K562 (cell line): Measurements from ENCODE around the gene GALNT13. TPM values are rescaled to one million over a fixed set of nuclear protein-coding genes. Genes with fewer than 3 reads are reported as not detected.

Source experiments
- ATAC-seq: fragments of 200-7000 bp; cut with Tn5 transposase; 3 replicates; pipeline ENCODE4 v1.9.1; 2020; ENCODE audit warnings: moderate library complexity
- BruUV-seq: library from RNA; stranded (reverse); fragments of 400-500 nt; replicated peaks from 2 replicates; lab custom pipeline; 2021; lab: Mats Ljungman, UMichigan
- CTCF ChIA-PET: fragments of 300-600 bp; formaldehyde crosslinking; extraction: SDS; loops from one replicate; lab custom pipeline; 2021; ENCODE audit warnings: low intra/inter-chr PET ratio; lab: Yijun Ruan, JAX
- POLR2A ChIA-PET: fragments of 300-600, 350-650 bp; sonication (Branson Sonifier 250); formaldehyde crosslinking; extraction: SDS; loops from one replicate; lab custom pipeline; 2021; ENCODE audit warnings: antibody characterized with exemption, inconsistent platforms; lab: Yijun Ruan, JAX
- DNase-seq, 4 experiments: peaks; one replicate each; pipeline versions ENCODE4 v3.0.0 to v3.0.0-alpha.2; 2011 to 2018; ENCODE audit warnings: low spot score in 3 of 4, mixed read lengths in 3 of 4; ENCODE audit errors: extremely low read depth in 1 of 4
- FAIRE-seq: peaks from 2 replicates; lab custom pipeline; 2011; peaks lifted over from hg19 to GRCh38; lab: Jason Lieb, UNC
- H2AFZ ChIP-seq: 2 replicates; pipeline ENCODE4 v1.6.0; 2011; ENCODE audit warnings: low read depth, low read length, control low read depth, inconsistent platforms
- H3K27ac ChIP-seq: fragments of 200-600 bp; 3 replicates; pipeline ENCODE4 v1.8.0; 2011; ENCODE audit warnings: low read depth, mild to moderate bottlenecking, control low read depth, inconsistent platforms, low read length, moderate library complexity, mixed read lengths; ENCODE audit errors: extremely low read depth
- H3K27me3 ChIP-seq, 2 experiments: fragments of 300-600 bp in 1 of 2; 2 replicates in 1 of 2; 3 replicates in 1 of 2; pipeline versions ENCODE4 v1.6.0 to v1.8.0; 2011; ENCODE audit warnings: inconsistent platforms in 2 of 2, low read length in 2 of 2, mild to moderate bottlenecking in 1 of 2, mixed read lengths in 1 of 2, moderate library complexity in 1 of 2; ENCODE audit not compliant: control insufficient read depth in 2 of 2, insufficient read depth in 2 of 2
- H3K36me3 ChIP-seq: fragments of 300-600 bp; 3 replicates; pipeline ENCODE4 v1.8.0; 2011; ENCODE audit warnings: mild to moderate bottlenecking, low read length, inconsistent platforms; ENCODE audit not compliant: control insufficient read depth, insufficient read depth
- H3K4me1 ChIP-seq, 2 experiments: fragments of 200-600 bp in 1 of 2; replicated peaks in 1 of 2; 2 replicates in 1 of 2; 3 replicates in 1 of 2; pipeline versions ENCODE4 v1.5.1 to v1.8.0; 2011; ENCODE audit warnings: inconsistent platforms in 2 of 2, low read length in 2 of 2, mild to moderate bottlenecking in 1 of 2, mixed read lengths in 1 of 2, moderate library complexity in 1 of 2; ENCODE audit not compliant: control insufficient read depth in 2 of 2, insufficient read depth in 2 of 2
- H3K4me2 ChIP-seq: 2 replicates; pipeline ENCODE4 v1.6.1; 2011; ENCODE audit warnings: low read length, control low read depth, inconsistent platforms, mixed read lengths; ENCODE audit not compliant: insufficient read depth
- H3K4me3 ChIP-seq: fragments of 200-600 bp; sonication (generic), shearing (Covaris generic); 2 replicates; pipeline ENCODE4 v1.5.1; 2016; ENCODE audit warnings: control low read depth, inconsistent platforms
- H3K79me2 ChIP-seq: fragments of 200-600 bp; 3 replicates; pipeline ENCODE4 v1.8.0; 2011; ENCODE audit warnings: low read length, inconsistent platforms; ENCODE audit not compliant: control insufficient read depth, insufficient read depth
- H3K9ac ChIP-seq, 2 experiments: 2 replicates each; pipeline versions ENCODE4 v1.6.0 to v1.6.1; 2011; ENCODE audit warnings: low read depth in 2 of 2, low read length in 2 of 2, control low read depth in 1 of 2, inconsistent platforms in 1 of 2, mild to moderate bottlenecking in 1 of 2, mixed read lengths in 1 of 2; ENCODE audit not compliant: insufficient read depth in 1 of 2
- H3K9me1 ChIP-seq: one replicate; pipeline ENCODE4 v1.6.0; 2011; ENCODE audit warnings: inconsistent platforms, mild to moderate bottlenecking, low read length, moderate library complexity; ENCODE audit not compliant: control insufficient read depth, insufficient read depth
- H3K9me3 ChIP-seq: replicated peaks from 2 replicates; pipeline ENCODE4 v1.5.1; 2011; ENCODE audit warnings: low read depth, low read length, inconsistent platforms; ENCODE audit not compliant: control insufficient read depth, insufficient read depth
- H4K20me1 ChIP-seq: replicated peaks from 2 replicates; pipeline ENCODE4 v1.6.1; 2011; ENCODE audit warnings: low read length, inconsistent platforms, mixed read lengths; ENCODE audit not compliant: control insufficient read depth, insufficient read depth
- CEBPG ChIP-seq, 3 experiments: fragments of 200-800 bp in 1 of 3; sonication (Bioruptor generic) in 1 of 3; sonication (generic) in 1 of 3; formaldehyde crosslinking in 1 of 3; IDR thresholded peaks in 2 of 3; conservative IDR thresholded peaks in 1 of 3; 2 replicates each; pipeline versions ENCODE4 v1.6.1 to v1.8.0; 2016 to 2022; ENCODE audit warnings: missing compliant biosample characterization in 2 of 3, missing genetic modification characterization in 2 of 3, mild to moderate bottlenecking in 1 of 3, missing genetic modification reagents in 1 of 3
- HIVEP1 ChIP-seq: fragments of 250-450 bp; sonication (Bioruptor Pico); IDR thresholded peaks from 2 replicates; pipeline ENCODE4 v1.4.0; 2020; ENCODE audit warnings: mild to moderate bottlenecking
- MTA3 ChIP-seq: fragments of 450-650 bp; formaldehyde crosslinking; IDR thresholded peaks from 2 replicates; pipeline ENCODE4 v1.6.1; 2017; ENCODE audit warnings: mild to moderate bottlenecking, borderline replicate concordance
- PBX2 ChIP-seq, 2 experiments: IDR thresholded peaks in 1 of 2; conservative IDR thresholded peaks in 1 of 2; 2 replicates each; pipeline ENCODE4 v1.6.1; 2016; ENCODE audit warnings: low read depth in 2 of 2, mild to moderate bottlenecking in 1 of 2, missing compliant biosample characterization in 1 of 2, missing genetic modification characterization in 1 of 2, moderate library complexity in 1 of 2
- PRPF4 ChIP-seq: fragments of 200-400 bp; formaldehyde crosslinking; IDR thresholded peaks from one replicate; pipeline ENCODE4 v1.6.1; 2017; ENCODE audit warnings: low read length, low read depth, mild to moderate bottlenecking; ENCODE audit not compliant: insufficient read depth, poor library complexity, severe bottlenecking
- ZNF347 ChIP-seq: fragments of 450-650 bp; formaldehyde crosslinking; IDR thresholded peaks from 2 replicates; pipeline ENCODE4 v1.4.0; 2020; ENCODE audit warnings: low read depth, mild to moderate bottlenecking, moderate library complexity
- in situ Hi-C: fragments of 300-500 bp; cut with MboI; formaldehyde crosslinking; loops from 4 replicates; pipeline ENCODE4 v1.15.0; 2018; ENCODE audit warnings: inconsistent platforms, mixed read lengths
- intact Hi-C: fragments of 100-400 bp; cut with micrococcal nuclease; formaldehyde crosslinking; loops from 2 replicates; pipeline ENCODE4 v1.14.2; 2022
- polyA plus RNA-seq, 8 experiments: library from polyadenylated mRNA; depleted of rRNA in 4 of 8; stranded (reverse) in 5 of 8; unstranded in 3 of 8; fragments of >200 nt; fragmentation: Nextera tagmentation in 2 of 8; fragmentation: Illumina TruSeq in 1 of 8; extraction: Ambion mirVana in 2 of 8; extraction: Trizol in 1 of 8; gene quantifications; 2 replicates each; pipeline versions ENCODE4 v1.2.1 to v1.2.3, GENCODE V29; 2011 to 2014; ENCODE audit warnings: inconsistent platforms in 1 of 8, missing spikeins in 1 of 8
- total RNA-seq, 7 experiments: library from RNA; depleted of rRNA in 6 of 7; stranded (reverse); fragments of >200 nt in 6 of 7; fragmentation: Illumina TruSeq in 2 of 7; extraction: Trizol in 2 of 7; gene quantifications; 2 replicates each; pipeline versions ENCODE4 v1.2.1 to v1.2.3, GENCODE V29; 2011 to 2021; ENCODE audit warnings: low replicate concordance in 1 of 7
- TF ChIP-seq, protein P1 (sequence below): fragments of 250-450 bp; sonication (Bioruptor Pico); IDR thresholded peaks from 2 replicates; pipeline ENCODE4 v1.5.0; 2021
- TF ChIP-seq, protein P2 (sequence below), 2 experiments: fragments of 450-650 bp in 1 of 2; sonication (generic) in 1 of 2; formaldehyde crosslinking in 1 of 2; IDR thresholded peaks; 2 replicates each; pipeline versions ENCODE4 v1.7.1 to v1.9.0; 2016 to 2022; ENCODE audit warnings: inconsistent platforms in 1 of 2, mild to moderate bottlenecking in 1 of 2, missing genetic modification reagents in 1 of 2

The GALNT13 gene
- total and polyA plus RNA-seq, 9 of the 15 experiments (the other 6 are each of a cell fraction or from before 2014, with no cell fraction given): not detected

DNA sequence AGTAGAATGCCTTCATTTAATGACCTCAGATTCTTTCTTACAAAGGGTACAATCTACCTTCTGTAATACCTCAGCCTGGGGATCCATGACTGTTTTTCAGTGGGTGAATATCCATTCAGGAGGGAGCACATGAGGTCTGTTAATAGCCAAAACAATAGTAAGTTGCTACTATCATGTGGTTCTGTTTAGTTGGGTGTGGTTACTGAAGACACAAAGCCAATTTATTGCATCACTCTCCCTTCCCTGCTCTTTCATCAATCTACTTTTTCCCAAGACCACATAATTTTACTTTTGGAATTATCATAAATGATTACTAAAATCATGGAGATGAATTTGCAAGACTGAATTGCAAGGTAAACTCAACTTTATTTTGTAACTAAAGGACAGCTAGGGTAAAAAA lies 254.2 kb downstream of the GALNT13 start:
- Histone ChIP-seq H3K9me3 (no peaks in the 10 kb centered on the region), H2AFZ (no peak overlapping the region), H3K79me2 (no peaks in the 10 kb centered on the region), H3K4me2 (no peak overlapping the region), H3K27ac (no peak overlapping the region), H3K4me3 (no peak overlapping the region), H3K4me1 (no peaks in the 10 kb centered on the region), H3K36me3 (no peaks in the 10 kb centered on the region), H4K20me1 (no peaks in the 10 kb centered on the region)
- no peak for ATAC-seq
- CTCF ChIA-PET: no interaction called here
- in situ Hi-C loops: no loop called here
- FAIRE-seq: no peak
- DNase-seq: no peak
- intact Hi-C loops: no loop called here
- TF ChIP-seq CEBPG (CRISPR knock-in tag; IDR thresholded peaks at IDR 0.05) (no peak), CEBPG (tag; conservative IDR thresholded peaks at IDR 0.05 in 1 of 2, IDR thresholded peaks at IDR 0.05 in 1 of 2) (peak; percentile 25 to 54), PBX2 (CRISPR knock-in tag; IDR thresholded peaks at IDR 0.05; ENCODE audit: low read depth) (no peak), PBX2 (tag; conservative IDR thresholded peaks at IDR 0.05; ENCODE audit: low read depth) (no peak), PRPF4 (no peak), ZNF347 (CRISPR knock-in tag) (no peak), MTA3 (no peak), HIVEP1 (no peak)
- TF ChIP-seq, protein P1, sequence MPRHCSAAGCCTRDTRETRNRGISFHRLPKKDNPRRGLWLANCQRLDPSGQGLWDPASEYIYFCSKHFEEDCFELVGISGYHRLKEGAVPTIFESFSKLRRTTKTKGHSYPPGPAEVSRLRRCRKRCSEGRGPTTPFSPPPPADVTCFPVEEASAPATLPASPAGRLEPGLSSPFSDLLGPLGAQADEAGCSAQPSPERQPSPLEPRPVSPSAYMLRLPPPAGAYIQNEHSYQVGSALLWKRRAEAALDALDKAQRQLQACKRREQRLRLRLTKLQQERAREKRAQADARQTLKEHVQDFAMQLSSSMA: no peak
- TF ChIP-seq, protein P2, sequence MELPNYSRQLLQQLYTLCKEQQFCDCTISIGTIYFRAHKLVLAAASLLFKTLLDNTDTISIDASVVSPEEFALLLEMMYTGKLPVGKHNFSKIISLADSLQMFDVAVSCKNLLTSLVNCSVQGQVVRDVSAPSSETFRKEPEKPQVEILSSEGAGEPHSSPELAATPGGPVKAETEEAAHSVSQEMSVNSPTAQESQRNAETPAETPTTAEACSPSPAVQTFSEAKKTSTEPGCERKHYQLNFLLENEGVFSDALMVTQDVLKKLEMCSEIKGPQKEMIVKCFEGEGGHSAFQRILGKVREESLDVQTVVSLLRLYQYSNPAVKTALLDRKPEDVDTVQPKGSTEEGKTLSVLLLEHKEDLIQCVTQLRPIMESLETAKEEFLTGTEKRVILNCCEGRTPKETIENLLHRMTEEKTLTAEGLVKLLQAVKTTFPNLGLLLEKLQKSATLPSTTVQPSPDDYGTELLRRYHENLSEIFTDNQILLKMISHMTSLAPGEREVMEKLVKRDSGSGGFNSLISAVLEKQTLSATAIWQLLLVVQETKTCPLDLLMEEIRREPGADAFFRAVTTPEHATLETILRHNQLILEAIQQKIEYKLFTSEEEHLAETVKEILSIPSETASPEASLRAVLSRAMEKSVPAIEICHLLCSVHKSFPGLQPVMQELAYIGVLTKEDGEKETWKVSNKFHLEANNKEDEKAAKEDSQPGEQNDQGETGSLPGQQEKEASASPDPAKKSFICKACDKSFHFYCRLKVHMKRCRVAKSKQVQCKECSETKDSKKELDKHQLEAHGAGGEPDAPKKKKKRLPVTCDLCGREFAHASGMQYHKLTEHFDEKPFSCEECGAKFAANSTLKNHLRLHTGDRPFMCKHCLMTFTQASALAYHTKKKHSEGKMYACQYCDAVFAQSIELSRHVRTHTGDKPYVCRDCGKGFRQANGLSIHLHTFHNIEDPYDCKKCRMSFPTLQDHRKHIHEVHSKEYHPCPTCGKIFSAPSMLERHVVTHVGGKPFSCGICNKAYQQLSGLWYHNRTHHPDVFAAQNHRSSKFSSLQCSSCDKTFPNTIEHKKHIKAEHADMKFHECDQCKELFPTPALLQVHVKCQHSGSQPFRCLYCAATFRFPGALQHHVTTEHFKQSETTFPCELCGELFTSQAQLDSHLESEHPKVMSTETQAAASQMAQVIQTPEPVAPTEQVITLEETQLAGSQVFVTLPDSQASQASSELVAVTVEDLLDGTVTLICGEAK (IDR thresholded peaks at IDR 0.05): no peak
- TF ChIP-seq, protein P2 (CRISPR knock-in tag; IDR thresholded peaks at IDR 0.05): no peak
- TF ChIP-seq, all 486 proteins: peak for 1
- Histone ChIP-seq H3K9ac (no peak overlapping the region), H3K9me1 (no peaks in the 10 kb centered on the region), H3K27me3 (no peaks in the 10 kb centered on the region)
- POLR2A ChIA-PET: no interaction called here
- BruUV-seq: no TSS peak
